GM12864 (cell line): ENCODE data around the gene WDR18.
"Not testable (repeated sequence)": the region's sequence is repeated elsewhere in the genome, so short reads cannot be mapped to it uniquely, and the experiment has no call there.

ENCODE experiments used
- DNase-seq: peaks from one replicate; pipeline ENCODE4 v3.0.0-alpha.2; 2011; ENCODE audit warnings: low read depth
- H3K4me3 ChIP-seq: 2 replicates; pipeline ENCODE4 v1.5.1; 2011; ENCODE audit warnings: mild to moderate bottlenecking, low read depth, low read length, control low read depth
- TF ChIP-seq, protein P1 (sequence below): IDR thresholded peaks from 2 replicates; pipeline ENCODE4 v1.5.1; 2011; ENCODE audit warnings: low read depth, mild to moderate bottlenecking, moderate library complexity, low read length, control low read depth, inconsistent platforms; ENCODE audit errors: missing control alignments

The WDR18 gene

DNA sequence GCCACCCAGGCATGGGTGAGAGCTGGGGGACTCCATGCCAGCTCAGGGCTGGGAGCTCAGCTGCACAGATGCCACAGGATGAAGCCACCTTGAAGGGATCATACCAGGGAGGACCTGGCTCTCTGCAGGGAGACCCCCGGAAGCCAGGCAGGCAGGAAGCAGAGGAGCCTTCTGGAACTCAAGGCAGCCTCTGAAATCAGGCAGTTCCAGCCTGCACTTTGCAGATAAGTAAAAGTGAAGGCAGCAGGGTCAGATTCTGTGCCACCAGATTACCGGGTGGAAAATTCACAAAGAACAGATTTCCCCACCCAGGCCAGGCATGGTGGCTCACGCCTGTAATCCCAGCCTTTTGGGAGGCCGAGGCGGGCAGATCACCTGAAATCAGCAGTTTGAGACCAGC lies 34.2 kb downstream of the WDR18 start:
- TF ChIP-seq, protein P1, sequence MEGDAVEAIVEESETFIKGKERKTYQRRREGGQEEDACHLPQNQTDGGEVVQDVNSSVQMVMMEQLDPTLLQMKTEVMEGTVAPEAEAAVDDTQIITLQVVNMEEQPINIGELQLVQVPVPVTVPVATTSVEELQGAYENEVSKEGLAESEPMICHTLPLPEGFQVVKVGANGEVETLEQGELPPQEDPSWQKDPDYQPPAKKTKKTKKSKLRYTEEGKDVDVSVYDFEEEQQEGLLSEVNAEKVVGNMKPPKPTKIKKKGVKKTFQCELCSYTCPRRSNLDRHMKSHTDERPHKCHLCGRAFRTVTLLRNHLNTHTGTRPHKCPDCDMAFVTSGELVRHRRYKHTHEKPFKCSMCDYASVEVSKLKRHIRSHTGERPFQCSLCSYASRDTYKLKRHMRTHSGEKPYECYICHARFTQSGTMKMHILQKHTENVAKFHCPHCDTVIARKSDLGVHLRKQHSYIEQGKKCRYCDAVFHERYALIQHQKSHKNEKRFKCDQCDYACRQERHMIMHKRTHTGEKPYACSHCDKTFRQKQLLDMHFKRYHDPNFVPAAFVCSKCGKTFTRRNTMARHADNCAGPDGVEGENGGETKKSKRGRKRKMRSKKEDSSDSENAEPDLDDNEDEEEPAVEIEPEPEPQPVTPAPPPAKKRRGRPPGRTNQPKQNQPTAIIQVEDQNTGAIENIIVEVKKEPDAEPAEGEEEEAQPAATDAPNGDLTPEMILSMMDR = no peak
- no peak for DNase-seq
- H3K4me3 ChIP-seq = peak overlapping the region; percentile 91

DNA sequence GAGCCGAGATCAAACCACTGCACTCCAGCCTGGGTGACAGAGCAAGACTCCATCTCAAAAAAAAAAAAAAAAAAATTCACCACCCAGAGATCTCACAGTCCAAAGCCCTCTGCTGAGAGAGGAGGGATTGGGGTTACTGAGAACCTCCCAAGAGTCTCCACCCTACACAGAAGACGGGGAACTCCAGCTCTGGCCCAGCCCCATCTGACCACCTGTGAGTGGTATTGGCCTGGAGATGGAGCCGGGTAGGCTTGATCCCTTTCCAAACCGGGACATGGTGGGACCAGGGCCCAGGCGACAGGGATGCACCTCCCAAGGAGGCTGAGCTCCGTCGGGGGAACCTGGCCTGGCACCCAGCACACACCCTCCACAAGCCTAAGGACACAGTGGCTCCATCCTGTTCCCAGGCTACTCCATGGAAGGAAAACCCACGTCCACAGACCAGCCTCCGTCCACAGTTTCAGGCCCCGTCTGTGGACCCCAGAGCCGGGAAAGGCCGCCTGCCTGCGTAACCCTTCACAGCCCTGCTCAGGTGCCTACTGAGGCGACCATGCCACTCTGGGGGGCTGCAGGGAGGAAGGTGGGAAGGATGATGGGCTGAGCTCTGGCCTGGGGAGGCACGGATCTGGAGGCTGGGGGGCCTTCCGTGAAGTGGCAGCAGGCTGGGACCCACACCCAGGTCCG lies 34.9 kb downstream of the WDR18 start:
- TF ChIP-seq, protein P1 = no peak
- H3K4me3 ChIP-seq = peak overlapping the region; percentile 91
- DNase-seq = no peak

DNA sequence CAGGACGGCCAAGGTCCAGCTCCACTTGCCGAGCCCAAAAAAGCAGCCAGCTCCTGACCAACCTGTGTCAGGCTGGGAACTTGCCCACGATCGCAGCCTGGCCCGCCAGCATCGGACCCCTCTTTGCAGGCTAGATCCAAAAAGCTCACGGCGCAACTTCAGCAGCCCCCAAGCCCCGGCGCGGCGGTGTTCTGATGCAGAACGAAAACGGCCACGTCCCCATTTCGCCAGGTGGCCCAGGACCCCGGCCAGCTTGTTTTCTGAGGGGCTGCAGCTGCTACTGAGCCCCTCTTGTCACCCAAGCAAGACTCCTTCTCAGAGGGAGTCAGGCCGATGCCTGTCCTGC lies 35.4 kb downstream of the WDR18 start:
- TF ChIP-seq, protein P1 = no peak
- DNase-seq = no peak
- peak overlapping the region; percentile 91 for H3K4me3 ChIP-seq

DNA sequence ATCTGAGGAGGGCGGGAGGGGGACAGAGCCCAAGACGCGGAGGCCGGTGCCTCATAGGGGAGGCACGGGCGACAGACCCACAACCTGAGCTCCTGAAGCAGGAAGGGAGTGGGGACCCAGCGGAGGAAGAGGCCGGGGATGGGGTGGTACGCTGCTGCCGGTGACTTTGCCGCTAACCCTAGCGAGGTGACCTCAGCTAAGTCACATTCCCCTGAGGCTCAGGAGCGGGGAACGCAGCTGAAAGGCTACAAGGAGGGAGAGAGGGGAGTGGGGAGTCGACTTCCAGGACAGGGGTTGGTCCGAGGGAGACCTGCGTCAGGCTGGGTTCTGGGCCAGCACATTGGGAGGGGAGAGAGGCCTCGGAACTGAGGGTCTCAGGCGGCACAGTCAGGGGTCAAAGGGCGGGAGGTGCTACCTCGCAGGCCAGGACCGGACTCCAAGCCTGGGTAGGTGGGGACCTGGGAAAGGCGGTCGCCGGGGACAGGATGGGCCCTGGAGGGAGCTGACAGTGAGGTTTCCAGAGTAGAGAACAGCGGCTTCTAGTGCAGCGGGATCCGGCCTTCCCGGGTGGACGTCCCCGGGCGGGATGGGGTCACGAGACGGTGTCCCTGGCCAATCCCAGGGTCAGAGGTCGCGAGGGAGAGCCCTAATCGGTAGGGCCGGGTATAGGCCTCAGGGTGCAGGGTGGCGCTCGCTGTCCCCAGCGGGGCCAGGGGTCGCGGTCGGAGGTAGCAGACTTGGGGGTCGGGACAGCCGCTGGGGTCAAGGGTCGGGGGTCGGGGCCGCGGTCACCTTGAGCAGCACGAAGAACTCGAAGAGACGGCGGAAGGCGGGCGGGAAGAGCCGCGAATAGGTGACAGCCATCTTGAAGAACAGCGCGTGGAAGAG lies 36.1 kb downstream of the WDR18 start:
- H3K4me3 ChIP-seq = peak overlapping the region; percentile 91
- DNase-seq = no peak
- TF ChIP-seq, protein P1 = no peak

DNA sequence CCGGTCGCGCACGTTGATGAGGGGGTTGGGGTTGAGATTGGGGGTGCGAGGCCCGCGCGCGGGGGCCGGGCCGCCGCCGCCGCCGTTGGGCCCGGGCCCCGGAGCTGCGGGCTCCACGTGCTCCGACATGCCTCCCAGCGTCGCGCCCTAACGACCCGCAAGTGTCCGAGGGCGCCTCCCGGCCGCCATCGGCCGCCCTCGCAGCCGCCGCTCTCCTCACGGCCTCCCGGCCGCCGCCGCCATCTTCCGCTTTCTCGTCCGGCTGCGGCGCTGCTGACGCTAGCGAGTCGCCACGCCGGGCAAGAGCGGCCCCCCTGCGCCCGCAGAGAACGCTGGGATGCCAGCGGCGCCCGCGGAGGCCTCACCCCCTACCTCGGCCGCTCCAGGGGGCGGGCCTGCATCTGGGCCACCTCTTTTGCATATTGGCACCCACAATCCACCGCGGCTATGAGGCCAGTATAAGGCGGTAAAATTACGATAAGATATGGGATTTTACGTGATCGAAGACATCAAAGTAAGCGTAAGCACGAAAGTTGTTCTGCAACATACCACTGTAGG lies 36.8 kb downstream of the WDR18 start, which contains the start of gene TMEM259:
TSS of gene TMEM259 (minus strand) at position 256 of the 558 bp plus-strand sequence. CDS start at position 129, 127 bp downstream.
- TF ChIP-seq, protein P1 = no peak
- peak within 1 kb of the TSS; percentile 91 for H3K4me3 ChIP-seq
- DNase-seq = peak; percentile 85

DNA sequence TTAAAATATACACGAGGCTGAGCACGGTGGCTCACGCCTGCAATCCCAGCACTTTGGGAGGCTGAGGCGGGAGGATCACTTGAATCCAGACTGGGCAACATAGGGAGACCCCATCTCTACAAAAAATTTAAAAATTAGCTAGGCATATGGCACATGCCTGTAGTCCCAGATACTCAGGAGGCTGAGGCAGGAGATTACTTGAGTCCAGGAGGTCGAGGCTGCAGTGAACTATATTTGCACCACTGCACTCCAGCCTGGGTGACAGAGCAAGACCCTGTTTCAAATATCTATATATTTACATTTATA lies 39.7 kb downstream of the WDR18 start:
- H3K4me3 ChIP-seq, DNase-seq: not testable (repeated sequence)

DNA sequence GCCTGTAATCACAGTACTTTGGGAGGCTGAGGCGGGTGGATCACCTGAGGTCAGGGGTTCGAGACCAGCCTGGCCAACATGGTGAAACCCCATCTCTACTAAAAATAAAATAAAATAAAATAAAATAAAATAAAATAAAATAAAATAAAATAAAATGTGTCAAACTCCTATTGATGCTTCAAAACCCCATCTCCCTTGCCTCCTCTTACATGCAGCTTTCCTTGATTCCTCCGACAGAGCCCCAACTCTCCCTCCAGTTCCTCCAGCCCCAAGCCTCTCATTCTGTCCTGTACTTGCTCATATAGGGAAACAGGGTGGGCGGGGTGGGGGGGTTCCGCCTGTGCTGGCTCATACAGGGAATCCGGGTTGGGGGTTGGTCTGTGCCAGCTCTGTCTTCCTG lies 40.9 kb downstream of the WDR18 start:
- H3K4me3 ChIP-seq, DNase-seq: not testable (repeated sequence)
